Adipose tissue (tissue), 3 donors: ENCODE data around the gene FRA10AC1. TPM values are rescaled to one million over a fixed set of nuclear protein-coding genes. Genes with fewer than 3 reads are reported as not detected.
"Not testable (repeated sequence)": the region's sequence is repeated elsewhere in the genome, so short reads cannot be mapped to it uniquely, and the experiment has no call there.

Source experiments
- H3K27ac ChIP-seq: one replicate; pipeline ENCODE4 v1.5.1; 2013; ENCODE audit warnings: low read depth, low read length
- WGBS, 3 donors: extraction: QIAGEN DNeasy Blood & Tissue Kit; methylation state at CpG; one replicate each; pipeline ENCODE4 v1.1.7; 2013; 5-methylcytosine and 5-hydroxymethylcytosine counted together
- polyA plus RNA-seq, 3 donors: library from polyadenylated mRNA; stranded (reverse); fragments of 200-250 nt; gene quantifications; one replicate each; pipeline ENCODE4 v1.2.3, GENCODE V29; 2013
- donor health status: healthy with polysubstance abuse.
- donor health status: Bipolar disorder and iron deficiency.
- donor health status: healthy.

The FRA10AC1 gene
- polyA plus RNA-seq, 3 donors: 6.4 to 12.4 (median 6.7) TPM

DNA sequence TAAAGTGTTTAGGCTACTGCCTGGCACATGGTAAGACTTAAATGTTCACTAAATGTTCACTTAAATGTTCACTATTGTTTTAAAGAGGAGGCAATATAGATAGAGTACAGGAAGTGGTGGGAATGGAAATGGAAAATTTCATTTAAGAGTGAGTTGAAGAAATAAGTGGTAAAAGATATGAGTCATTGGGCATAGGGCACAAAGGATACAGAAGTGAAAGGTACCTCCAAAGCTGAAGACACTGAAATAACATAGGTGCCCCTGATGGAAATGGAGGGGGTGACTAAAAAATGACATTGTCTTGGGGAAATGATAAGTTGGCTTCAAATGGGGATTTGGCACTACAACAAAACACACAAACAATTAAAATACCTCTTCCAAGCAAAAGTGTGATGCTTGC is 5.2 kb upstream of the FRA10AC1 start:
- H3K27ac ChIP-seq: no peak overlapping the region

GRCh38 chr10:93704451-93704850 is 2.1 kb upstream of the FRA10AC1 start:
- 85 to 93% (median 88%) methylated on average over 5 of the region's 5 CpGs for WGBS, 3 donors
- H3K27ac ChIP-seq: no peak overlapping the region

GRCh38 chr10:93703841-93704240 is 1.4 kb upstream of the FRA10AC1 start:
- H3K27ac ChIP-seq: no peak overlapping the region
- 64 to 79% (median 71%) methylated on average over 1 of the region's 1 CpG for WGBS, 3 donors

- WGBS, 3 donors: 1 to 5% (median 1%) methylated on average over 12 of the region's 12 CpGs
- peak overlapping the region; percentile 51 for H3K27ac ChIP-seq
These were observed 674 bp upstream of the FRA10AC1 start for GRCh38 chr10:93703066-93703465.

GRCh38 chr10:93701866-93702209 is 554 bp downstream of the FRA10AC1 start:
- 1% methylated on average over 9 of the region's 9 CpGs for WGBS, 3 donors
- no peak overlapping the region for H3K27ac ChIP-seq

- 89 to 97% (median 97%) methylated on average over 2 of the region's 2 CpGs for WGBS, 3 donors
- H3K27ac ChIP-seq: no peak overlapping the region
These were observed 5.2 kb downstream of the FRA10AC1 start for GRCh38 chr10:93697207-93697606.

DNA sequence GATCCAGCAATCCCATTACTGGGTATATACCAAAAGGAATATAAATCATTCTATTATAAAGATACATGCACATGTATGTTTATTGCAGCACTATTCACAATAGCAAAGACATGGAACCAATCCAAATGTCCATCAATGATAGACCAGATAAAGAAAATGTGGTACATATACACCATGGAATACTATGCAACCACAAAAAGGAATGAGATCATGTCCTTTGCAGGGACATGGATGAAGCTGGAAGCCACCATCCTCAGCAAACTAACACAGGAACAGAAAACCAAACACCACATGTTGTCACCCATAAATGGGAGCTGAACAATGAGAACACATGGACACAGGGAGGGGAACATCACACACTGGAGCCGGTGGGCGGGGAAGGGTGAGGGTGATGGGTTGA is 5.8 kb downstream of the FRA10AC1 start:
- 98 to 100% (median 99%) methylated on average over 2 of the region's 2 CpGs for WGBS, 3 donors
- H3K27ac ChIP-seq: not testable (repeated sequence)

- WGBS, 3 donors: 62 to 70% (median 67%) methylated on average over 2 of the region's 2 CpGs
These were observed 6.7 kb downstream of the FRA10AC1 start for GRCh38 chr10:93695740-93696139.

GRCh38 chr10:93687737-93688136 is 14.7 kb downstream of the FRA10AC1 start:
- no peak overlapping the region for H3K27ac ChIP-seq

More at GRCh38 chr10:93695740-93696139, 6.7 kb downstream of the FRA10AC1 start:
- no peak overlapping the region for H3K27ac ChIP-seq

GRCh38 chr10:93680412-93681047 is 21.9 kb downstream of the FRA10AC1 start:
- 59 to 71% (median 60%) methylated on average over 4 of the region's 4 CpGs for WGBS, 3 donors
- no peak overlapping the region for H3K27ac ChIP-seq

- H3K27ac ChIP-seq: no peak overlapping the region
- WGBS, 3 donors: 75 to 90% (median 89%) methylated on average over 3 of the region's 3 CpGs
These were observed 23.4 kb downstream of the FRA10AC1 start for GRCh38 chr10:93678805-93679587.

DNA sequence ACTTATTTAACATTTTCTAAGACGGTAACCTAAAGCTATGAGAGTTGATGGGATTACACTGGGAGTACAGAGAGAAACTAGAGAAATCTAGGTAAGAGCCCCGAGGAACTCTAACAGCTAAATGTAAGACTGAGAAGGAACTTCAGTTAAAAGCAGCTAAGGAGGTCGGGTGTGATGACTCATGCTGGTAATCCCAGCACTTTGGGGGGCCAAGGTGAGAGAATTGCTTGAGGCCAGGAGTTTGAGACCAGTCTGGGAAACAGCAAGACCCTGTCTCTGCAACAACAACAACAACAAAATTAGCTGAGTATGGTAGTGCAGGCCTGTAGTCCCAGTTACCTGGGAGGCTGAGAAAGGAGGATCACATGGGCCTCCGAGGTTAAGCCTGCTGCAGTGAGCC is 24.0 kb downstream of the FRA10AC1 start:
- H3K27ac ChIP-seq: no peak overlapping the region
- 88 to 90% (median 89%) methylated on average over 4 of the region's 4 CpGs for WGBS, 3 donors

DNA sequence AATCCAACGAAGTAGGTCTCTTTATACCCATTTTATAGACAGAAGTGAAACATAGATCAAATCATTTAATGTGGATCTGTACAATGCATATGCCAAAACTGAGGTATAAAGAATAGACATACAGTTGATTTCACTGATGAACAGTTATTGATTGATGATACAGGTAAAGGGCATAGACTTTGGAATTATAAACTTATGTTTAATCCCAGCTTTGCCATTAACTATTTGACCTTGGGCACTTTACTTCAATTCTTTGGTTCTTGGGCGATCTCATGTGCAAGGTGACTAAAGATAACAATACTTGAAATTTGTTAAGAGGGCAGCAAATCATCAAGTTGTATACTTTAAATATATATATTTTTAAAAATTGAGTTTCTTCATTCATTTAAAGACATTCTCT is 28.6 kb downstream of the FRA10AC1 start:
- no peak overlapping the region for H3K27ac ChIP-seq
- WGBS, 3 donors: 76 to 97% (median 93%) methylated on average over 2 of the region's 2 CpGs

DNA sequence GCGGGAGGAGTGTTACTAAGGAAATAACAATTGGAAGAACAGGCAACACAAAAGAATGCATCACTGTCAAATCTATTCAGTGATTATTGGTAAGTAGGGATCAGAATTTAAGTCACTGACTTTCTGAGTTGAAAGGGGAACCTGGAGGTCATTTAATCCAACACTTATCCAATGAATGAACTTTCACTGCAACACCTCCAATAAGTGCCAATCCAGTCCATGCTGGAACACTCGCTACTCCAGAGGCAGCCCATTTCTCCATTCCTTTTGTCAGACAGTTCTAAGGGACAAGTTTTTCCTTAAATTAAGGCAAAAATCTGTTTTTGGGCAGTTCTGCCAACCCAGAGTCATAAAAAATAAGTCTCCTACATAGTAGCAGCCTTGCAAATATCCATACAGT is 29.5 kb downstream of the FRA10AC1 start:
- H3K27ac ChIP-seq: no peak overlapping the region
- WGBS, 3 donors: 72 to 93% (median 80%) methylated on average over 2 of the region's 2 CpGs

DNA sequence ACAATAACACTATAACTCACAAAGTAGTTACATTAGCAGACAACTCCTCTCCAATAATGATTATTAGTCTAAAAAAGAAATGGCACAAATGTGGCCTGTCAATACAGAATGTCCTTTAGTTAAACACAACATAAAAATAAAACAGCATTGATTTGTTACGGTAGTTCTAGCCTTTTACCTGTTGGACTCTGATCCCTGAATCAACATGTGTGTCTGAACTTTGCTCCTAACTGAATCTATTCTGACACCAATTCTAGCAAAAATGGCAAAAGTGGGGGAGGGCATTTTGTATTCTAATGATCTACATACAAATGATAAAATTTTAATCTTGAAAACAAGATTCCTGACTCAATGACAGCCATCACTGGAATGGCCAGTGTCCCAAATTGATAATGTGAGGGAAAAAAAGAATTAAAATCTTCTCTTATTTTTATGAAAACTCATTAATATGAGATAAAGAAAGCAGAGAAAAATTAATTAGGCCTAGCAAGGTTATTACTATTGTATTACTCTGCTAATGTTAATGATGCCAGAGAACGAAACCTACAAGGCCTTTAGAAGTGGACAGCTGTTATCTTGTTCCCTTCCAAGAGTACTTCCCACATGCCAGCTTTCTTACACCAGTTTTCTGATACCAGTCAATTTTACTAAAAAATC is 30.2 kb downstream of the FRA10AC1 start:
- H3K27ac ChIP-seq: no peak overlapping the region
- WGBS, 3 donors: 47 to 95% (median 72%) methylated on average over 2 of the region's 2 CpGs

DNA sequence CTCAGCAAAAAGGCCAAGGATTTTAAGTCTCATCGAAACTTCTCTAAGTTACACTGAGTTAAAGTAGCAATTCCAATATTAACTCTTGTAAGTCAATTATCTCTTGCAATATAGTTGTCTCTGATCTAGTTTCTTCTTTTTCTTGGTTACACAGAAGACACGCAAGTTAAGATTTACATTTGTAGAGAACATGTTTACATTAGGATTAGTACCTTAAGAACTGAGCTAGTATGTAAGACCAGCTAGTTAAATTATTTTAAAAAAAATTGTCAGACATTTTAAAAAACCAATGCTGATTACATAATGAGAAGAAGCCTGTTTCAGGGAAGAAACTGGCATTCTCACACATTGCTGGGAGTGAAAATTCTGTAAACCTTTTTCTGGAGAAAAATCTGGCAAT is 31.4 kb downstream of the FRA10AC1 start:
- WGBS, 3 donors: 93 to 98% (median 97%) methylated on average over 2 of the region's 2 CpGs

DNA sequence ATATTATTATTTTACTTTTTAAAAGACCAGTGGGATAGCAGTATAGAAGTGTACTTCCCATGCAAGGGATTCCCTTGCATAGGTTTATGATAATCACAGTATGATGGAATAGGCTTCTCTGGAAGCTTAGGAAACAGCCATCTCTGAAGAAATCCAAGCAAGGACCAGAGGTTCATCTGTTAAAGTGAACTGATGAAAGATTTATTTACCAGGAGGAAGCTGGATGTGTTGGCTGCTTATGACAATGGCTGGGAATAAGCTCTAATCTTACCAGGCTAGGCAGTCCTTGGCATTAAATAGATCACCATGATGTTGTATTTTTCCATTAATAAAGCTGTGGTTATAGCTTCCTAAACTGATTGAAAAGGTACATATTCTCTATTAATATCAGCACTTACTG is 32.0 kb downstream of the FRA10AC1 start:
- H3K27ac ChIP-seq: no peak overlapping the region

More for the DNA sequence above, 31.4 kb downstream of the FRA10AC1 start:
- no peak overlapping the region for H3K27ac ChIP-seq

GRCh38 chr10:93667795-93668194 is 34.6 kb downstream of the FRA10AC1 start:
- H3K27ac ChIP-seq: no peak overlapping the region
- WGBS, 3 donors: 90 to 97% (median 96%) methylated on average over 3 of the region's 3 CpGs

GRCh38 chr10:93666030-93666429 is 36.4 kb downstream of the FRA10AC1 start:
- 93 to 99% (median 97%) methylated on average over 4 of the region's 4 CpGs for WGBS, 3 donors
- no peak overlapping the region for H3K27ac ChIP-seq

GRCh38 chr10:93657757-93658156 is 44.6 kb downstream of the FRA10AC1 start:
- H3K27ac ChIP-seq: no peak overlapping the region
- WGBS, 3 donors: 69 to 87% (median 85%) methylated on average over 1 of the region's 1 CpG
